GM12878 (cell line): ENCODE data around the gene FTO. TPM values are rescaled to one million over a fixed set of nuclear protein-coding genes. Genes with fewer than 3 reads are reported as not detected.

Experiments used
- ATAC-seq: fragments of 200-7000 bp; cut with Tn5 transposase; 3 replicates; pipeline ENCODE4 v1.9.1; 2020; ENCODE audit warnings: mild to moderate bottlenecking, moderate library complexity
- BruUV-seq: library from RNA; stranded (reverse); fragments of 400-500 nt; replicated peaks from 2 replicates; lab custom pipeline; 2021; lab: Mats Ljungman, UMichigan
- CTCF ChIA-PET: fragments of 300-600 bp; sonication (Branson Sonifier 250); formaldehyde crosslinking; extraction: SDS; loops from one replicate; lab custom pipeline; 2021; ENCODE audit warnings: inconsistent platforms; lab: Yijun Ruan, JAX
- POLR2A ChIA-PET: fragments of 350-600 bp; formaldehyde crosslinking; extraction: SDS; loops from one replicate; lab custom pipeline; 2021; ENCODE audit warnings: inconsistent platforms; lab: Charles Lee
- RAD21 ChIA-PET: fragments of 300-600 bp; sonication (Branson Sonifier 250); formaldehyde crosslinking; loops from one replicate; lab custom pipeline; 2023; ENCODE audit warnings: antibody characterized with exemption; ENCODE audit not compliant: unreplicated experiment; lab: Charles Lee
- SMC1A ChIA-PET: fragments of 300-600 bp; sonication (Branson Sonifier 250); formaldehyde crosslinking; loops from one replicate; lab custom pipeline; 2023; ENCODE audit not compliant: unreplicated experiment, uncharacterized antibody; lab: Charles Lee
- DNase-seq: peaks from one replicate; pipeline ENCODE4 v3.0.0-alpha.2; 2011; ENCODE audit warnings: low read depth, low spot score
- FAIRE-seq: peaks from 3 replicates; lab custom pipeline; 2011; peaks lifted over from hg19 to GRCh38; lab: Jason Lieb, UNC
- H2AFZ ChIP-seq: 2 replicates; pipeline ENCODE4 v1.6.0; 2011; ENCODE audit warnings: low read depth, low read length, control low read depth; ENCODE audit not compliant: control insufficient read depth
- H3K27ac ChIP-seq: 2 replicates; pipeline ENCODE4 v1.5.1; 2011; ENCODE audit warnings: control low read depth; ENCODE audit not compliant: control insufficient read depth, insufficient read depth
- H3K27me3 ChIP-seq, 2 experiments: replicated peaks in 1 of 2; 2 replicates each; pipeline versions ENCODE4 v1.6.0 to v1.6.1; 2011; ENCODE audit warnings: low read length in 1 of 2; ENCODE audit not compliant: control insufficient read depth in 2 of 2, insufficient read depth in 2 of 2
- H3K36me3 ChIP-seq, 2 experiments: 2 replicates each; pipeline ENCODE4 v1.5.1; 2011; ENCODE audit warnings: low read length in 1 of 2; ENCODE audit not compliant: control insufficient read depth in 2 of 2, insufficient read depth in 2 of 2
- H3K4me1 ChIP-seq: 2 replicates; pipeline ENCODE4 v1.6.1; 2011; ENCODE audit warnings: mild to moderate bottlenecking, low read length, moderate library complexity, mixed read lengths; ENCODE audit not compliant: control insufficient read depth, insufficient read depth
- H3K4me2 ChIP-seq: 2 replicates; pipeline ENCODE4 v1.6.0; 2011; ENCODE audit warnings: control low read depth; ENCODE audit not compliant: control insufficient read depth, insufficient read depth
- H3K4me3 ChIP-seq: fragments of 200-600 bp; sonication (generic); 2 replicates; pipeline ENCODE4 v1.5.1; 2016
- H3K79me2 ChIP-seq: 2 replicates; pipeline ENCODE4 v1.6.0; 2011; ENCODE audit warnings: low read length; ENCODE audit not compliant: control insufficient read depth, insufficient read depth
- H3K9ac ChIP-seq: 2 replicates; pipeline ENCODE4 v1.8.0; 2011; ENCODE audit warnings: low read length, control low read depth, mixed read lengths; ENCODE audit not compliant: control insufficient read depth, insufficient read depth
- H3K9me3 ChIP-seq: replicated peaks from 3 replicates; pipeline ENCODE4 v1.5.1; 2011; ENCODE audit warnings: mild to moderate bottlenecking, low read length; ENCODE audit not compliant: control insufficient read depth, insufficient read depth
- H4K20me1 ChIP-seq: 2 replicates; pipeline ENCODE4 v1.6.0; 2011; ENCODE audit not compliant: control insufficient read depth, insufficient read depth
- EED ChIP-seq: sonication (generic); IDR thresholded peaks from 2 replicates; pipeline ENCODE4 v1.6.1; 2016; ENCODE audit warnings: antibody characterized with exemption, low read depth
- FOXM1 ChIP-seq: IDR thresholded peaks from 2 replicates; pipeline ENCODE4 v1.6.1; 2012; ENCODE audit warnings: low read depth, mild to moderate bottlenecking, inconsistent platforms, low read length, moderate library complexity
- MYB ChIP-seq: fragments of 150-350 bp; IDR thresholded peaks from 2 replicates; pipeline ENCODE4 v1.6.1; 2014; ENCODE audit warnings: mild to moderate bottlenecking, low read depth, low read length, borderline replicate concordance
- NKRF ChIP-seq: fragments of 450-650 bp; conservative IDR thresholded peaks from 2 replicates; pipeline ENCODE4 v1.6.1; 2017; ENCODE audit warnings: mild to moderate bottlenecking, moderate library complexity
- NR2C2 ChIP-seq: IDR thresholded peaks from 2 replicates; pipeline ENCODE4 v1.6.1; 2011; ENCODE audit warnings: borderline replicate concordance, low read depth; ENCODE audit not compliant: control insufficient read depth, insufficient read length
- NR2F1 ChIP-seq: fragments of 450-650 bp; conservative IDR thresholded peaks from 2 replicates; pipeline ENCODE4 v1.6.1; 2017; ENCODE audit warnings: mild to moderate bottlenecking
- RAD51 ChIP-seq: fragments of 450-650 bp; IDR thresholded peaks from 2 replicates; pipeline ENCODE4 v1.6.1; 2016; ENCODE audit warnings: moderate library complexity, mild to moderate bottlenecking, inconsistent platforms
- RELA ChIP-seq: fragments of 450-650 bp; IDR thresholded peaks from 2 replicates; pipeline ENCODE4 v1.8.0; 2014; ENCODE audit warnings: borderline replicate concordance; ENCODE audit not compliant: partially characterized antibody
- RELB ChIP-seq: fragments of 450-650 bp; IDR thresholded peaks from 2 replicates; pipeline ENCODE4 v1.6.1; 2017; ENCODE audit warnings: low read depth, mild to moderate bottlenecking, moderate library complexity
- SMAD1 ChIP-seq: fragments of 450-650 bp; IDR thresholded peaks from 2 replicates; pipeline ENCODE4 v1.6.1; 2018; ENCODE audit warnings: mild to moderate bottlenecking, low read depth; ENCODE audit not compliant: partially characterized antibody
- SPI1 ChIP-seq: IDR thresholded peaks from 2 replicates; pipeline ENCODE4 v1.6.1; 2011; ENCODE audit warnings: low read depth, mild to moderate bottlenecking, low read length, moderate library complexity, borderline replicate concordance; ENCODE audit not compliant: insufficient read depth
- SREBF1 ChIP-seq: IDR thresholded peaks from 2 replicates; pipeline ENCODE4 v1.6.1; 2012; ENCODE audit warnings: mild to moderate bottlenecking, low read length
- ZNF384 ChIP-seq: IDR thresholded peaks from 2 replicates; pipeline ENCODE4 v1.6.1; 2012; ENCODE audit warnings: low read depth, mild to moderate bottlenecking, low read length, improper control_type of control experiment, borderline replicate concordance
- ZZZ3 ChIP-seq: IDR thresholded peaks from 2 replicates; pipeline ENCODE4 v1.6.1; 2011; ENCODE audit warnings: low read depth; ENCODE audit not compliant: control insufficient read depth, insufficient read length
- WGBS: methylation state at CpG from one replicate; pipeline ENCODE4 v1.1.6; 2016; ENCODE audit warnings: low lambda C conversion rate; ENCODE audit not compliant: insufficient replicate concordance, insufficient coverage; ENCODE audit errors: missing lambda C conversion rate; 5-methylcytosine and 5-hydroxymethylcytosine counted together
- in situ Hi-C: fragments of 300-500 bp; cut with MboI; formaldehyde crosslinking; loops from 9 replicates; pipeline ENCODE4 v1.14.3; 2018; ENCODE audit warnings: mixed read lengths
- intact Hi-C: fragments of 100-400 bp; cut with micrococcal nuclease; formaldehyde crosslinking; loops from one replicate; pipeline ENCODE4 v1.14.2; 2022; ENCODE audit not compliant: unreplicated experiment
- polyA plus RNA-seq, 11 experiments: library from polyadenylated mRNA; depleted of rRNA in 4 of 11; unstranded in 6 of 11; stranded (reverse) in 5 of 11; fragments of >200 nt; fragmentation: Nextera tagmentation in 4 of 11; fragmentation: Illumina TruSeq in 1 of 11; extraction: Ambion mirVana in 4 of 11; extraction: Trizol in 1 of 11; gene quantifications; 1 replicate in 1 of 11; 2 replicates in 10 of 11; pipeline versions ENCODE4 v1.2.1 to v1.2.3, GENCODE V29; 2011 to 2016; ENCODE audit warnings: inconsistent platforms in 2 of 11, missing spikeins in 2 of 11, low read depth in 1 of 11
- total RNA-seq, 4 experiments: library from RNA; depleted of rRNA in 3 of 4; stranded (reverse); fragments of >200 nt in 3 of 4; fragmentation: Illumina TruSeq in 1 of 4; extraction: Trizol in 1 of 4; gene quantifications; 2 replicates each; pipeline versions ENCODE4 v1.2.1 to v1.2.3, GENCODE V29; 2013 to 2021
- TF ChIP-seq, protein P1 (sequence below): fragments of 450-650 bp; IDR thresholded peaks from 2 replicates; pipeline ENCODE4 v1.6.1; 2018; ENCODE audit warnings: borderline replicate concordance, mild to moderate bottlenecking; ENCODE audit not compliant: partially characterized antibody
- TF ChIP-seq, protein P2 (sequence below): IDR thresholded peaks from 2 replicates; pipeline ENCODE4 v1.6.1; 2012; ENCODE audit warnings: low read depth, low read length, improper control_type of control experiment

Gene FTO
- total and polyA plus RNA-seq, 10 of the 15 experiments (the other 5 are each of a cell fraction or from before 2014, with no cell fraction given), result 20.1 to 55.0 (median 47.0) TPM

GRCh38 chr16:53855511-53855910 lies 151.6 kb downstream of the FTO start (continued):
- TF ChIP-seq NKRF (no peak), EED (no peak)

- H3K36me3 ChIP-seq, result no peaks in the 10 kb centered on the region
- H3K4me3 ChIP-seq, result no peak overlapping the region
- intact Hi-C loops, result no loop called here
- DNase-seq (no peak), ATAC-seq (no peak), FAIRE-seq (no peak)
- no peak overlapping the region for H3K4me2 ChIP-seq
- H2AFZ ChIP-seq, result no peak overlapping the region
- no peak overlapping the region for H3K9ac ChIP-seq
- RAD21 ChIA-PET, result no interaction called here
- CTCF ChIA-PET, result no interaction called here
- SMC1A ChIA-PET, result no interaction called here
- WGBS, result 100% methylated on average over 2 of the region's 2 CpGs
- no peaks in the 10 kb centered on the region for H3K4me1 ChIP-seq
- BruUV-seq, result no TSS peak
- no peaks in the 10 kb centered on the region for H4K20me1 ChIP-seq
- no peaks in the 10 kb centered on the region for H3K27me3 ChIP-seq
- no peaks in the 10 kb centered on the region for H3K9me3 ChIP-seq
- in situ Hi-C loops, result no loop called here
- POLR2A ChIA-PET, result no interaction called here
- no peak overlapping the region for H3K27ac ChIP-seq
- H3K79me2 ChIP-seq, result no peaks in the 10 kb centered on the region
- TF ChIP-seq RELB (no peak), SPI1 (no peak), RAD51 (no peak), RELA (no peak), SMAD1 (no peak), FOXM1 (no peak), SREBF1 (no peak), NR2F1 (no peak), ZZZ3 (no peak), MYB (no peak), ZNF384 (no peak), NR2C2 (no peak)
- TF ChIP-seq, protein P1, sequence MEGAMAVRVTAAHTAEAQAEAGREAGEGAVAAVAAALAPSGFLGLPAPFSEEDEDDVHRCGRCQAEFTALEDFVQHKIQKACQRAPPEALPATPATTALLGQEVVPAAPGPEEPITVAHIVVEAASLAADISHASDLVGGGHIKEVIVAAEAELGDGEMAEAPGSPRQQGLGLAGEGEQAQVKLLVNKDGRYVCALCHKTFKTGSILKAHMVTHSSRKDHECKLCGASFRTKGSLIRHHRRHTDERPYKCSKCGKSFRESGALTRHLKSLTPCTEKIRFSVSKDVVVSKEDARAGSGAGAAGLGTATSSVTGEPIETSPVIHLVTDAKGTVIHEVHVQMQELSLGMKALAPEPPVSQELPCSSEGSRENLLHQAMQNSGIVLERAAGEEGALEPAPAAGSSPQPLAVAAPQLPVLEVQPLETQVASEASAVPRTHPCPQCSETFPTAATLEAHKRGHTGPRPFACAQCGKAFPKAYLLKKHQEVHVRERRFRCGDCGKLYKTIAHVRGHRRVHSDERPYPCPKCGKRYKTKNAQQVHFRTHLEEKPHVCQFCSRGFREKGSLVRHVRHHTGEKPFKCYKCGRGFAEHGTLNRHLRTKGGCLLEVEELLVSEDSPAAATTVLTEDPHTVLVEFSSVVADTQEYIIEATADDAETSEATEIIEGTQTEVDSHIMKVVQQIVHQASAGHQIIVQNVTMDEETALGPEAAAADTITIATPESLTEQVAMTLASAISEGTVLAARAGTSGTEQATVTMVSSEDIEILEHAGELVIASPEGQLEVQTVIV, result no peak
- TF ChIP-seq, protein P2, sequence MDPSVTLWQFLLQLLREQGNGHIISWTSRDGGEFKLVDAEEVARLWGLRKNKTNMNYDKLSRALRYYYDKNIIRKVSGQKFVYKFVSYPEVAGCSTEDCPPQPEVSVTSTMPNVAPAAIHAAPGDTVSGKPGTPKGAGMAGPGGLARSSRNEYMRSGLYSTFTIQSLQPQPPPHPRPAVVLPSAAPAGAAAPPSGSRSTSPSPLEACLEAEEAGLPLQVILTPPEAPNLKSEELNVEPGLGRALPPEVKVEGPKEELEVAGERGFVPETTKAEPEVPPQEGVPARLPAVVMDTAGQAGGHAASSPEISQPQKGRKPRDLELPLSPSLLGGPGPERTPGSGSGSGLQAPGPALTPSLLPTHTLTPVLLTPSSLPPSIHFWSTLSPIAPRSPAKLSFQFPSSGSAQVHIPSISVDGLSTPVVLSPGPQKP, result no peak
These were observed 156.1 kb downstream of the FTO start for GRCh38 chr16:53859995-53860540.
